HCEC 1CT (cell line): ENCODE data around the gene LIPC.
"Not testable (repeated sequence)": the region's sequence is repeated elsewhere in the genome, so short reads cannot be mapped to it uniquely, and the experiment has no call there.

Experiments used
- DNase-seq: peaks from one replicate; pipeline ENCODE4 v3.0.0-alpha.2; 2017

The LIPC gene

DNA sequence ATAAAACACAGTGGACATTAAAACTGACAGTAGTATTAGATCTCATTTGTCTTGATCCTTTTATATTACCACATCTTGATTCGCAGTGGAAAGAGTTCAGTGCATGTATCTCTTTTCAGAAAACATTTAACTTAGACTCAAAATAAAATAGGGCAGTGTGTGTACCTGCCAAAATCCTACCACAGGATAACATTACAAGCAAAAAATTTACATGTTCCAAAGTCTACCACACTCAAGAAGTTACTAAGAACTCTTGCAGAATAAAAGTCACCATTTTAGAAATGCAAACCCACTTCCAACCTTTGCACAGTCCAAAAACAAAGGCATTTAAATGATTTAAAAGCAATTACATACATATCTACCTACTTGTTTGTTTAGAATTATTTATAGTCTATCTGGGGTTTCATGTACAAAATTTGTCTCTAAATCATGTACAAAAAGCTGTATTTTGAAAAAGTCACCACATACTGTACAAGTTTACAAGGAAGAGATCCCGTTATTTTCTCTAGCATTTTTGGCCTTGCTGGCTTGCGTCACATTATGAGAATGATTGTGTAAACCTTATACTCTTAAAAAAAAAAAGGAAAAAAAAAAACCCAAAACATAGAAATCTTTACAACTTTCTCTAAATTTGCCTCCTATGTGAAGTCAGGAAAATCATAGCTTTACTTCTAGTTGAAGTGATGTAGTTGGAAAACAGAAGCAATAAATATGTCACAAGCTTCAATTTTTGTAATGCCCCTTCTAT, 163.9 kb downstream of the LIPC start:
- no peak for DNase-seq

DNA sequence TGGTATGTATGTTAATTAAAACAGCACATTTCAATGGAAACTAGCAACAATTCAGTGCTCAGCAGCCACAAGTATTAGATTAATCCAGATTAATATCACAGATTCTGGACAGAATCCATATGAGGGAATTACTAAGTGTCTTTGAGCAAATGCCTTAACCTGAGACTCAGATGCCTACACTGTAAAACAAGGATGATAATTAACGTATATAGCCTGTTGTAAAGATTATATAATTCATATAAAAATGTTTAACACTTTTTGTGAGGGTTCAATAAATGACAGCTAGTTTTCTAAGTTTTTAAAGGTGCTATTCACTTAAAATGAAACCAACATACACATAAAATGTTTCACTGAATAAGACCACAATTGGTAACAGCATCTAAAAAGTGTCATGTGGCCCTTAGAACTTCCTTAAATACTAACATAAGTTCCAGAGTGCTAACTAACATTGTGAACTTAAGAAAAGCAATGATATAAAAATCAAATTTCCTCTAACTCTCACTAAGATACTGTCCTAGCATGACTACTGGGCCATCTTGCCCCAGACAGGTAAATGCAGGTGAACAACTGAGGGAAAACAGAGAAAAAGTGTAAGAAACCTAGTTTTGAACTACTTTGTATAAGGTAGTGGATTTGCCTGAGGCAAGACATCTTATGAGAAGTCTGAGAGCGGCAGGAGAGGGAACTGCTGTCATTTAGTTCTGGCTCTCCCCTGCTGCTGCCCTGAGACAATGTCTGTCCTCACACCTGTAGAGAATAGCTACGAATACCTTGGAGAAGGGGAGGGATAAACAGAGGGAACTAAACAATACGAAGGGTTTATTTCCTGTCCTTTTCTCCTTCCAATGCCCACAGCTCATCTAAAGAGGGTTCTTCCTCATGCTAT, 166.4 kb downstream of the LIPC start:
- DNase-seq = no peak

DNA sequence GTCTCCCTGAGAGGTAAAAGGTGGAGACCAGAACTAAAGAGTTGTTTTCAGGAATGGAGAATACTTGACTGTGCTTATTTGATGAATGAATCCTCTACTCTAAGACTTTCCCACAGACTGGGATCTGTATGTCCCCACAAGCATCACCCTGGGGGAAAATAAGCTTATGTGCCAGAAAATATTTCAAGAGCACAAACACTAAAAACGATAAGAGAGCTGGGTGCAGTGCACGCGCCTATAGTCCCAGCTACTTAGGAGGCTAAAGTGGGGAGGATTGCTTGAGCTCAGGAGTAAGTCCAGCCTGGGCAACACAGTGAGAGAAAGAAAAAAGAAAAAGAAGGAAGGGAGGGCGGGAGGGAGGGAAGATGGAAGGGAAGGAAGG, 167.0 kb downstream of the LIPC start:
- DNase-seq = no peak

DNA sequence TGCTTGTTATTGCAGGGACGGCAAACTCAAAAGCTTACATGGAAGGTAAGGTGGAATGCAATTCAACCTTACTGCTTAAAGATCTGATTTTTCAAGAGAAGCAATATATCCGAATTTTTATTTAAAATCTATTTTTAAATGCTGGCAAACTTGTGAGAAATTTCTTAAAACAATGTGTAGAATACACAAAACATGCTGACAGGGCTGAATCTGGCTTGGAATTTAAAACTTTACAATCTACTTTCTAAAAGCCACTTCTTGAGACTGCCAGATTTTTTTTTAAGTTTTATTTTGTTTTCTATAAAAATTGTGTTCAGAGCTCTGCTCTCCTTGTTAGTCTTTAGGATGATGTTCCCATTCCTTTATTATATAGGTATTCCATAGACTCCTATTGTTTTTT, 171.0 kb downstream of the LIPC start:
- no peak for DNase-seq

DNA sequence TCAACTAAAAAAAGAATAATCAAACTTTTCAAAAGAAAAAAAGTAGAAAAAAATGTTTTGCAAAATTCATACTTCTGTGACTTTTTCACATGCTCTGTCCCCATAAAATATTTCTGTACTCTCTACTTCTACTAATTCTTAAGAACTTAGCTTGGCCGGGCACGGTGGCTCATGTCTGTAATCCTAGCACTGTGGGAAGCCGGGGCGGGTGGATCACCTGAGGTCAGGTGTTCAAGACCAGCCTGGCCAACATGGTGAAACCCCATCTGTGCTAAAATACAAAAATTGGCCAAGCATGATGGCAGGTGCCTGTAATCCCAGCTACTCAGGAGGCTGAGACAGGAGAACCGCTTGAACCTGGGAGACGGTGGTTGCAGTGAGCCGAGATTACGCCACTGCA, 172.1 kb downstream of the LIPC start:
- DNase-seq = not testable (repeated sequence)

DNA sequence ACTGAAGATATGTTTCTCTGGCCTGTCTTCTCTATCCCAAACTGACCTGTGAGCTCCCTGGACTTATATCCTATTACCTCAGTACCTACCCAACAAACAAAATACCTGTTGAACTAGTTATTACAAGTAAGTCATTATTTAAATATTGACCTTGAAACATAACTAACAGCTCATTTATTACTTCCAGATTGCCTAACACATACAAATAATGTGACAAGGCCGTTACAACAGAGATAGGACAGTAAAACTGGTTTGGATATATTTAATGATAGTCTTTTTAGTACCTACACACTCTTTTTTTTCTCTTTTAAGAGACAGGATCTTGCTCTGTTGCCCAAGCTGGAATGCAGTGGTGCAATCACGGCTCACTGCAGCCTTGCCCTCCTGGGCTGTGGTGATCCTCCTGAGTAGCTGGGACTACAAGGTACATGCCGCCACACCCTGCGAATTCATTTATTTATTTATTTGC, 172.7 kb downstream of the LIPC start:
- no peak for DNase-seq

DNA sequence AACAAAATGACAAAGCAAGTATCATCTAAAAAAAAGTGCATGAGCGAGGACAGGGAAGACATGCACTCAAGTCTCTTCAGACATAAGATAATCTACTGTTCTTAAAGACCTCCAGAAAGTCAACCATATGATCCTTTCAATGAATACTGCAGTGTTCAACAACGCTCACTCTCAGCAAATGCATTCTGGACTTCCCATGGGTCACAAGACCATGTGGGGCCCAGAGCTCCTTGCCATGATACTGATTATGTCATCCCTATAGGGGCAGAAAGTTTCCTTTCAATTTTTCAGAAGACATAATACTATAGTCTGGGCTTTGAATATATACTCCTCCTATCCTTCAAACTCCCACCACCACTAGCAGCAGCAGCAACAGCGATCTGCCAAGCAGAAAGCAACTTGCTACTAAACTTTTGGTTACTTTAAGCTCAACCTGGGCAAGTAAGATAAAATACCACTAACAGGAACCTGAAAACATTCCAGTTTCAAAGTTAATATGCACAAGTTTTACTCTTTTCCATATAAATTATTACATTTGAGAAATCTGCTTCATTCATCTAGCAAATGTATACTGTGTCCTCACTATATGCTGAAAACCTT, 174.2 kb downstream of the LIPC start:
- no peak for DNase-seq

DNA sequence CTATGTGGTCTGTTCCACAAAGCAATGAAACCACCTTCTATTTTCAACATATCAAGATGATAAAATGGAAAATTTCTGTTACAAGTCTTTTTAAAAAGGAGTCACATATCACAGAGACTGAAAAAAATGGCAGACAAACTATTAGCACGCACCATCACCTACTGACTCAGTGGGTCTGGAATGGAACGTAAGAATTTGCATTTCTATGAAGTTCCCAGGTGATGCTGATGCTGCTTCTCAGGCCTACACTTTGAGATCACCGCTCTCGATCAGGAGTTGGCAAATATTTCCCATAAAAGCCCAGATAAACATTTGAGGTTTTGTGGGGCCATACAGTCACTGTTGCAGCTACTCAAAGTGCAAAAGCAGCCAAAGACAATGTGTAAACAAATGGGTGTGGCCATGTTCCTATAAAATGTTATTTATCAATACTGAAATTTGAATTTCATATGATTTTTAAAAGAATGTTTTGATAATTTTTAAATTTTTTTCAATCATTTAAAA, 174.8 kb downstream of the LIPC start:
- DNase-seq = no peak

DNA sequence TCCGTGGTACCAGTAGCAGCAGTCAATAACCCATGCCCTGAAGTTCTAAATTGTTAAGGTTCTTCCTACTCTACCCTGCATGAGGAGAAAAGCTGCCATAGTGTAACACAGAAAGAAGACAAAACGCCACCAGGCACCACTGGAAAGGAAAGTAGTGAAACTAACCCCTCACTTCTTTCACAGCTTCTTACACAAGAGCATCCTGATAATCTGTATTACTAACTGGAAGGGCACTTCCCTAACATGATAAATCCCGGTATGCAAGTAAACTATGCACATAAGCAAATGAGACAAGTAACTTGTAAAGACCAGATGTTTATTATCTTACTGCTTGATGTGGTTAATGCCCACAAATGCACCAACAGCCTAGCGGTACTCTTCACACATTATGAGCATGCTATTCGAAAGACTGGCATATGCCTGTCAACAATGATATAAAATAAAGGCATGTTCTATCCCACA, 176.4 kb downstream of the LIPC start:
- peak; percentile 90 for DNase-seq

DNA sequence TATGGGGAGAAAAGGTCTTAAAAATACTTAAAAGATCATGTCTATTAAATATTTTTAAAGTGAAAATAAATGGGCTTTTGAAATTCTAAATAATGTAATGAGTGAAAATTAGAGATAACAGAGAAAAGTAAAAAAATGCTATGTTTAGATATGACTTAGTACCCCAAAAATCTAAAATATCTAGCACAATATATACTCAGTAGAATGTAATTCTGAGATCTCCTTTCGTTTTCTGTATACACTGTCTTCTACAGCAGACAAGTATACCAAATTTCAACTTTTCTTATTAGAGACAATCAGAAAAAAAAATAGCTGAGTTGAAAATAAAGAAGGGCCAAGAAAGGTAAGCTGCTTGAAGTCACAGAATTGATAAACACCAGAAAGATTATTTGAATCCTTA, 176.9 kb downstream of the LIPC start:
- DNase-seq = peak; percentile 56

DNA sequence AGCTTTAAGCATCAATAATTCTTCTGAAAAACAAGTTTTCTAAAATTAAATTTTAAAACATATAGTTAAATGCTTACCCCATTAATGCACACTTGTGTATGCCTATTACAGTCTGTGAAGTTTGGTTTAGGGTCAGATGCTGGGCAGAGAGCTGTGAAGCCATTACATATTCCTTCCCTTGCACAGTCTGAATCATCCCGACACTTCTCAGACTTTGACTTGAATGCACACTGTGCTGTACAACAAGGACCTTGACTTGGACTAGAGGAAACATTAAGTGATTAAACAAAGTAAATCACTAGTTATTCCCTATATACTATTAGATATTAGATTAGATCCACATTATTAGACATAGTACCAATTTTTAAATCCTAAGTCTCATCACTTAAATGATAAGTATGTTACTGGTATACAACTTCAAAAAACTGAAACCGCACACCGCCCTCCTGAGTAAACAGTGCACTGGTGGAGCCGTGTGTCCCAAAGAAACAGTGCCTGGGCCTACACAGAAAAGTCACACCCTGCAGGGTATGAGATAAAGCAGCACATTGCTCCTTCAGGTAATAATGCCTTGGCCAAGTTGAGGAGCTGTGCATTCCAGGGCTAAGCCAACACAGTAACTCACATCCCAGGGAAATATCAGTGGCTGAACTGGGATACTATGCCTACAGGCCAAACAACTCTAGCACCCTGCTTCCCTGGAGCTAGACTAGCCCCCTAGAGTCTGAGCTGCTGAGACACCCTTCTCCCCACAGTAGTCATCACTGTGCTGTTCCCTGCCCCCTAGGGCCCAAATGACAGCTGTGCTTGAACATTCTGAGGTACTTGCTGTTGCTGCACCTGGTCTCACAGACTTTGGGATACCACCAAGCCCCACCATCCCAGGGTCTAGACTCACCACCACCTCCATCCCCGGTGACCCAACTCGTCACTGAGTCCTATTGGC, 180.2 kb downstream of the LIPC start:
- DNase-seq = no peak

DNA sequence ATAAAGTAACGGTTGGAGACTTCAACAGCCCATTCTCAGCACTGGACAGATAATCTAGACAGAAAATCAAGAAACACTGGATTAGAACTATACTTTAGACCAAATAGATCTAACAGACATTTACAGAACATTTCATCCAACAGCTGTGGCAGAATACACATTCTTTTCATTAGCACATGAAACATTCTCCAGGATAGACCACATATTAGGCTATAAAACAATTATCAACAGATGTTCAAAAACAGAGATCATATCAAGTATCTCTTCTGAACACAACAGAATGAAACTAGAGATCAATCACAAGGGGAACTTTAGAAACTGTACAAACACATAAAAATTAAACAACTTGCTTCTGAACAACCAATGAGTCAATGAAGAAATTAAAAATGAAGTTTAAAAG, 184.4 kb downstream of the LIPC start:
- DNase-seq = no peak
